Measurements from ENCODE around the gene CDKL1.
"Not testable (repeated sequence)": the region's sequence is repeated elsewhere in the genome, so short reads cannot be mapped to it uniquely, and the experiment has no call there.

DNA sequence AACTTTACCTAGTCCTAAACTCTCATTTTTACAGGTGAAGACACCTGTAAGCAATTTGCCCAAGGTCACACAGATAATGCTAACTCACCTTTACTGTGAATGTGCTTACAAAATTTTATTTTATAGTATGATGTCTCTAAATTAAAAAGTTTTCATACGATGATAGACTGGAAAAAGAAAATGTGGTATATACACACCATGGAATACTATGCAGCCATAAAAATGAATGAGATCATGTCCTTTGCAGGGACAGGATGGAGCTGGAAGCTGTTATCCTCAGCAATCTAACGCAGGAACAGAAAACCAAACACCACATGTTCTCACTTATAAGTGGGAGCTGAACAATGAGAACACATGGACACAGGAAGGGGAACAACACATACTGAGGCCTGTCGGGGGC, 40.4 kb downstream of the CDKL1 start:
- TF ChIP-seq, protein P1, sequence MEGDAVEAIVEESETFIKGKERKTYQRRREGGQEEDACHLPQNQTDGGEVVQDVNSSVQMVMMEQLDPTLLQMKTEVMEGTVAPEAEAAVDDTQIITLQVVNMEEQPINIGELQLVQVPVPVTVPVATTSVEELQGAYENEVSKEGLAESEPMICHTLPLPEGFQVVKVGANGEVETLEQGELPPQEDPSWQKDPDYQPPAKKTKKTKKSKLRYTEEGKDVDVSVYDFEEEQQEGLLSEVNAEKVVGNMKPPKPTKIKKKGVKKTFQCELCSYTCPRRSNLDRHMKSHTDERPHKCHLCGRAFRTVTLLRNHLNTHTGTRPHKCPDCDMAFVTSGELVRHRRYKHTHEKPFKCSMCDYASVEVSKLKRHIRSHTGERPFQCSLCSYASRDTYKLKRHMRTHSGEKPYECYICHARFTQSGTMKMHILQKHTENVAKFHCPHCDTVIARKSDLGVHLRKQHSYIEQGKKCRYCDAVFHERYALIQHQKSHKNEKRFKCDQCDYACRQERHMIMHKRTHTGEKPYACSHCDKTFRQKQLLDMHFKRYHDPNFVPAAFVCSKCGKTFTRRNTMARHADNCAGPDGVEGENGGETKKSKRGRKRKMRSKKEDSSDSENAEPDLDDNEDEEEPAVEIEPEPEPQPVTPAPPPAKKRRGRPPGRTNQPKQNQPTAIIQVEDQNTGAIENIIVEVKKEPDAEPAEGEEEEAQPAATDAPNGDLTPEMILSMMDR (IDR thresholded peaks at IDR 0.05): not testable (repeated sequence)
- TF ChIP-seq POLR2A (IDR thresholded peaks at IDR 0.05): not testable (repeated sequence)

All from heart left ventricle (tissue), 13 donors.